WTC11 (cell line): ENCODE data around the gene CHD9. TPM values are rescaled to one million over a fixed set of nuclear protein-coding genes. Genes with fewer than 3 reads are reported as not detected.

Source experiments
- ATAC-seq: fragments of 200-7000 bp; cut with Tn5 transposase; 2 replicates; pipeline ENCODE4 v1.10.0; 2021; ENCODE audit warnings: mild to moderate bottlenecking, moderate library complexity
- CTCF ChIA-PET: fragments of 300-600 bp; sonication (Branson Sonifier 250); formaldehyde crosslinking; loops from one replicate; lab custom pipeline; 2021; ENCODE audit warnings: antibody characterized with exemption; lab: Charles Lee
- POLR2A ChIA-PET: fragments of 350-600 bp; sonication (Branson Sonifier 250); formaldehyde crosslinking; loops from one replicate; lab custom pipeline; 2021; ENCODE audit warnings: antibody characterized with exemption; lab: Charles Lee
- DNase-seq: peaks from one replicate; pipeline ENCODE4 v3.0.0; 2021; ENCODE audit warnings: low spot score
- H3K27ac Mint-ChIP-seq: 2 replicates; pipeline ENCODE4 v1.8.0; 2021; ENCODE audit warnings: mixed read lengths
- H3K27me3 Mint-ChIP-seq: 2 replicates; pipeline ENCODE4 v1.8.0; 2021; ENCODE audit warnings: low read depth, mild to moderate bottlenecking, moderate library complexity, mixed read lengths
- H3K36me3 Mint-ChIP-seq: 2 replicates; pipeline ENCODE4 v1.8.0; 2021; ENCODE audit warnings: mixed read lengths
- H3K4me1 Mint-ChIP-seq: 2 replicates; pipeline ENCODE4 v1.8.0; 2022; ENCODE audit warnings: mixed read lengths
- H3K4me3 Mint-ChIP-seq: 2 replicates; pipeline ENCODE4 v1.8.0; 2021; ENCODE audit warnings: mild to moderate bottlenecking, moderate library complexity, mixed read lengths
- H3K9me3 Mint-ChIP-seq: 2 replicates; pipeline ENCODE4 v1.8.0; 2021; ENCODE audit warnings: mixed read lengths
- CBFB ChIP-seq: sonication (generic); formaldehyde crosslinking; IDR thresholded peaks from 2 replicates; pipeline ENCODE4 v1.8.1; 2022; ENCODE audit warnings: mild to moderate bottlenecking, low read depth, missing genetic modification reagents
- E2F1 ChIP-seq: sonication (generic); formaldehyde crosslinking; IDR thresholded peaks from 2 replicates; pipeline ENCODE4 v1.8.0; 2022; ENCODE audit warnings: mild to moderate bottlenecking, missing genetic modification reagents
- FOXP1 ChIP-seq: sonication (generic); formaldehyde crosslinking; IDR thresholded peaks from 2 replicates; pipeline ENCODE4 v1.8.0; 2022; ENCODE audit warnings: missing genetic modification reagents, mild to moderate bottlenecking, moderate library complexity, borderline replicate concordance
- GABPB1 ChIP-seq: sonication (generic); formaldehyde crosslinking; IDR thresholded peaks from 2 replicates; pipeline ENCODE4 v1.8.1; 2023; ENCODE audit warnings: mild to moderate bottlenecking, missing genetic modification reagents
- HMGXB4 ChIP-seq: sonication (generic); formaldehyde crosslinking; IDR thresholded peaks from 2 replicates; pipeline ENCODE4 v1.8.1; 2023; ENCODE audit warnings: mild to moderate bottlenecking, moderate library complexity, missing genetic modification reagents
- MXD4 ChIP-seq: fragments of 250-450 bp; sonication (Bioruptor Pico); IDR thresholded peaks from 2 replicates; pipeline ENCODE4 v1.8.0; 2021; ENCODE audit warnings: mild to moderate bottlenecking, moderate library complexity, borderline replicate concordance
- PRDM15 ChIP-seq: sonication (generic); formaldehyde crosslinking; IDR thresholded peaks from 2 replicates; pipeline ENCODE4 v1.8.0; 2022; ENCODE audit warnings: missing genetic modification reagents
- RORB ChIP-seq: fragments of 250-450 bp; sonication (Bioruptor Pico); IDR thresholded peaks from 2 replicates; pipeline ENCODE4 v1.9.0; 2021; ENCODE audit warnings: mild to moderate bottlenecking
- SMAD4 ChIP-seq: sonication (generic); formaldehyde crosslinking; IDR thresholded peaks from 2 replicates; pipeline ENCODE4 v1.8.0; 2022; ENCODE audit warnings: mild to moderate bottlenecking, missing genetic modification reagents
- SOX15 ChIP-seq: fragments of 250-450 bp; sonication (Bioruptor Pico); IDR thresholded peaks from 2 replicates; pipeline ENCODE4 v1.9.0; 2021; ENCODE audit warnings: mild to moderate bottlenecking
- STAT6 ChIP-seq: sonication (generic); formaldehyde crosslinking; conservative IDR thresholded peaks from 2 replicates; pipeline ENCODE4 v1.8.1; 2023; ENCODE audit warnings: mild to moderate bottlenecking, low read depth, missing genetic modification reagents, moderate library complexity
- TCF7 ChIP-seq: sonication (generic); formaldehyde crosslinking; IDR thresholded peaks from 2 replicates; pipeline ENCODE4 v1.8.0; 2022; ENCODE audit warnings: mild to moderate bottlenecking, low read depth, missing genetic modification reagents, moderate library complexity
- TEAD4 ChIP-seq: sonication (generic); formaldehyde crosslinking; IDR thresholded peaks from 2 replicates; pipeline ENCODE4 v1.8.0; 2022; ENCODE audit warnings: mild to moderate bottlenecking, missing genetic modification reagents
- TP53 ChIP-seq: sonication (generic); formaldehyde crosslinking; IDR thresholded peaks from 2 replicates; pipeline ENCODE4 v1.8.1; 2023; ENCODE audit warnings: mild to moderate bottlenecking, missing genetic modification reagents
- USF2 ChIP-seq: sonication (generic); formaldehyde crosslinking; IDR thresholded peaks from 2 replicates; pipeline ENCODE4 v1.8.1; 2023; ENCODE audit warnings: mild to moderate bottlenecking, missing genetic modification reagents, moderate library complexity
- ZMAT4 ChIP-seq: fragments of 250-450 bp; sonication (Bioruptor Pico); IDR thresholded peaks from 2 replicates; pipeline ENCODE4 v1.9.0; 2021; ENCODE audit warnings: mild to moderate bottlenecking
- ZNF138 ChIP-seq: sonication (generic); formaldehyde crosslinking; conservative IDR thresholded peaks from 2 replicates; pipeline ENCODE4 v1.8.1; 2022; ENCODE audit warnings: mild to moderate bottlenecking, moderate library complexity, missing genetic modification reagents
- ZSCAN18 ChIP-seq: fragments of 250-450 bp; sonication (Bioruptor Pico); IDR thresholded peaks from 2 replicates; pipeline ENCODE4 v2.1.2; 2022; ENCODE audit warnings: mild to moderate bottlenecking, moderate library complexity
- total RNA-seq: library from RNA; stranded (reverse); gene quantifications from 3 replicates; pipeline ENCODE4 v1.2.3, GENCODE V29; 2021

Gene CHD9
- total RNA-seq, 1 experiment from 2014 or later = 31.3 TPM

GRCh38 chr16:53093162-53093744, 38.5 kb downstream of the CHD9 start (continued):
- TF ChIP-seq STAT6 (CRISPR knock-in tag) = no peak
- no peak for TF ChIP-seq SOX15 (CRISPR knock-in tag)
- TF ChIP-seq USF2 (CRISPR knock-in tag) = no peak
- no peak for TF ChIP-seq HMGXB4 (CRISPR knock-in tag)

GRCh38 chr16:53094013-53094630, 39.3 kb downstream of the CHD9 start:
- ATAC-seq (no peak), DNase-seq (no peak)
- peaks cover 73% of the 10 kb centered on the region for H3K4me1 Mint-ChIP-seq
- POLR2A ChIA-PET = no interaction called here
- CTCF ChIA-PET = no interaction called here
- peaks cover 3% of the 10 kb centered on the region; the same call in 1 of the 2 replicates for H3K36me3 Mint-ChIP-seq
- no peak overlapping the region for H3K4me3 Mint-ChIP-seq
- peak overlapping the region; percentile 6; the same call in 1 of the 2 replicates for H3K27ac Mint-ChIP-seq
- no peaks in the 10 kb centered on the region for H3K9me3 Mint-ChIP-seq
- H3K27me3 Mint-ChIP-seq = no peaks in the 10 kb centered on the region
- TF ChIP-seq CBFB (no peak), MXD4 (CRISPR knock-in tag) (no peak), ZMAT4 (no peak), TP53 (no peak), GABPB1 (no peak), RORB (no peak), SMAD4 (CRISPR knock-in tag) (no peak), ZSCAN18 (CRISPR knock-in tag) (no peak), PRDM15 (CRISPR knock-in tag) (no peak), TCF7 (CRISPR knock-in tag) (no peak), FOXP1 (CRISPR knock-in tag) (no peak), ZNF138 (no peak), E2F1 (CRISPR knock-in tag) (no peak), TEAD4 (CRISPR knock-in tag) (no peak), USF2 (CRISPR knock-in tag) (no peak)
